Measurements from ENCODE around the gene KCTD2.

KCTD2 gene

GRCh38 chr17:75011401-75012095 lies 35.5 kb upstream of the KCTD2 start:
- no peak for TF ChIP-seq CTCF (conservative IDR thresholded peaks at IDR 0.05; ENCODE audit: low read depth, low read length)
- peak; percentile 89 for DNase-seq (ENCODE audit: low read depth)
- H3K4me3 ChIP-seq (ENCODE audit: low read depth, low read length): peak overlapping the region; percentile 93

GRCh38 chr17:75012096-75012345 lies 35.0 kb upstream of the KCTD2 start:
- H3K4me3 ChIP-seq (ENCODE audit: low read depth, low read length): peak overlapping the region; percentile 93
- TF ChIP-seq CTCF (conservative IDR thresholded peaks at IDR 0.05; ENCODE audit: low read depth, low read length): no peak
- no peak for DNase-seq (ENCODE audit: low read depth)

DNA sequence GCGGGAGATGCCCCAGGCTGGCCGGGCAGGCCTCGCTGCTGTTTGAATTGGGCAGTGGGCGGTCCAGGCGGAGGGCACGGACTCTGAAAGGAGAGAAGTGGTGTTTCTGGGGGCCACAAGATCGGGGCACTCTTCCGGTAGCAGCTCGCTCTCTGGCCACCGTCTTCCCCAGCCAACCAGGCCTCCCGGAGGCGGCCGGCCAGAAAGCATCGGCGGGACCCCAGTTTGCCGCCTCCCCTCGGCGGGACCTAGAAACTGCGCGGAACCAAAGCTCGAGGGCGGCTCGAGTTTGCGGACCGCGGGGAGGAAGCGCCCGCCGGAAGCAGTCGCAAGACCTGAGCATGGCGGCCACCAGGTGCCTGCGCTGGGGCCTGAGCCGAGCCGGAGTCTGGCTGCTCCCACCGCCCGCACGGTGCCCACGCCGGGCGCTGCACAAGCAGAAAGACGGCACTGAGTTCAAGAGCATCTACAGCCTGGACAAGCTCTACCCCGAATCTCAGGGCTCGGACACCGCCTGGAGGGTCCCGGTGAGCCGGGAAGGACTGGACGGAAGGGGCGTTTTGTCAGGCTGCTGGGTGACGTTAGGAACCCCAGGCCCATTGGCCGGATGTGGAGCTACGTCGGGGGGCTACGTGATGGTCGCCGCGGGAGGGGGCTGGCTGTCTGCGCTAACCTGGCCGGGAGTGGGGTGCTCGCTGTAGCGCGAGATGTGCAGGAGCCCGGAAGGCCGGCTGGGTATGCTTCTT lies 34.5 kb upstream of the KCTD2 start, which contains the start of gene MRPL58:
Gene MRPL58, plus strand, starts transcription at position 325 of the 746 bp plus-strand sequence. Its CDS starts 17 bp downstream, at position 342.
- peak; percentile 90 for DNase-seq (ENCODE audit: low read depth)
- peak within 1 kb of the TSS; percentile 93 for H3K4me3 ChIP-seq (ENCODE audit: low read depth, low read length)
- peak; percentile 71 for TF ChIP-seq CTCF (conservative IDR thresholded peaks at IDR 0.05; ENCODE audit: low read depth, low read length)

DNA sequence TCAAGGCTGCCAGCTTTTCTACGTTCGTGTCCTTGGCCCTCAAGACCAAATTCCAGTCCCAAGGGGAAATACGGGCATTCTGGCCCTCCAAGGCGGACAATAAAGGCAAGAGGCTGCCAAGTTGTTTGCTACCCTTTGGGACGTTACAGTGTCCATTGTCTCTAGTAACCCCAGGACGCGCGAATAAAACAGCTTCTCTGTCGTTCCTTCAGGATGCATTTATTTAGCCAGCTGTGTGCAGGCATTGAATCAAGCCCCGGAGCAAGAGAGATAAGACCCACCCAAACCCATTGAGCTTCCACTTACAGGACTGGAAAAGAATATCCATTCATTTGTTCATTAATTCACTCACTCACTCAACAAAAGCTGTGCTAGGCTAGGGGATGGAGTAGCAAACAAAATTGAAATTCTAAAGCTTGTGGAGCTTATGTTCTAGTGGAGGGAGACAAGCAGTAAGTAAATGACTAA lies 33.9 kb upstream of the KCTD2 start:
- no peak for DNase-seq (ENCODE audit: low read depth)
- TF ChIP-seq CTCF (conservative IDR thresholded peaks at IDR 0.05; ENCODE audit: low read depth, low read length): no peak
- peak overlapping the region; percentile 93 for H3K4me3 ChIP-seq (ENCODE audit: low read depth, low read length)

DNA sequence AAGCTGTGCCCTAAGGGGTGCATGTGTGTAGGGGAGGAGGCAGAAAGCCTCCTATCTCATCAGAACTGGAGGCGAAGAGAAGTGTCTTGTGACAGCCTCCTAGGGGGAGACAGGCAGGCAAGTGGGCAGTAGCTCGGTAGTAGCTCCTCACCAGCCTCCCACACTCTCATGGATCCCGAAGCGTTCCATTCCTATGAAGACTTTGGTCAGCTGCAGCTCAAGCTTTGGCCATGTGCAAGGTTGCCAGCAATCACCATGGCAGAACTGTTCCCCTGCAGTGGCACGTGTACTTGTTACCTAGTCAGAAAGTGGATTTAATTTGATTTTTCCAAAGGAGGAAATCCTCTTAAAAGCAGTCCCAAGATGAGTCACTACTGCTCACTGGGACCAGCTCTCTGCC lies 27.9 kb upstream of the KCTD2 start:
- DNase-seq (ENCODE audit: low read depth): no peak
- H3K4me3 ChIP-seq (ENCODE audit: low read depth, low read length): no peak overlapping the region
- TF ChIP-seq CTCF (conservative IDR thresholded peaks at IDR 0.05; ENCODE audit: low read depth, low read length): no peak

- H3K4me3 ChIP-seq (ENCODE audit: low read depth, low read length): no peak overlapping the region
- no peak for TF ChIP-seq CTCF (conservative IDR thresholded peaks at IDR 0.05; ENCODE audit: low read depth, low read length)
- no peak for DNase-seq (ENCODE audit: low read depth)
These were observed 27.3 kb upstream of the KCTD2 start for GRCh38 chr17:75019710-75020109.
